ENCODE measurements around the gene PAK2.
"Not testable (repeated sequence)": the region's sequence is repeated elsewhere in the genome, so short reads cannot be mapped to it uniquely, and the experiment has no call there.

- not testable (repeated sequence) for TF ChIP-seq EZH2 (IDR thresholded peaks at IDR 0.05; ENCODE audit: borderline replicate concordance, low read depth, low read length, poor library complexity, severe bottlenecking); CTCF (conservative IDR thresholded peaks at IDR 0.05; ENCODE audit: low read depth, low read length)
Measured at GRCh38 chr3:196863000-196863399, 123.3 kb downstream of the PAK2 start.
